NCI-H345 treated with DMSO at 0.1 percent for 48 hours (cell line): ENCODE measurements around the gene LRRC75A.
"Not testable (repeated sequence)": the region's sequence is repeated elsewhere in the genome, so short reads cannot be mapped to it uniquely, and the experiment has no call there.

Experiments
- DNase-seq: peaks from one replicate; lab custom pipeline; 2025; ENCODE audit not compliant: unreplicated experiment; lab: John Stamatoyannopoulos, UW

LRRC75A gene

GRCh38 chr17:16455997-16456741, 35.8 kb downstream of the LRRC75A start:
- DNase-seq, result no peak

GRCh38 chr17:16453493-16453851, 38.5 kb downstream of the LRRC75A start:
- DNase-seq, result no peak

- not testable (repeated sequence) for DNase-seq
Observed at GRCh38 chr17:16452268-16452667, 39.7 kb downstream of the LRRC75A start.

- no peak for DNase-seq
Observed at GRCh38 chr17:16450028-16450427, 42.0 kb downstream of the LRRC75A start.

- no peak for DNase-seq
Observed at GRCh38 chr17:16449121-16449570, 42.8 kb downstream of the LRRC75A start.

- no peak for DNase-seq
Observed at GRCh38 chr17:16448490-16448889, 43.5 kb downstream of the LRRC75A start.

- no peak for DNase-seq
Observed at GRCh38 chr17:16447676-16448075, 44.3 kb downstream of the LRRC75A start.

GRCh38 chr17:16446338-16446983, 45.5 kb downstream of the LRRC75A start:
- DNase-seq, result no peak

GRCh38 chr17:16444258-16444886, 47.6 kb downstream of the LRRC75A start:
- no peak for DNase-seq

- DNase-seq, result no peak
Observed at GRCh38 chr17:16443511-16444257, 48.3 kb downstream of the LRRC75A start.

- no peak for DNase-seq
Observed at GRCh38 chr17:16442594-16443510, 49.1 kb downstream of the LRRC75A start.

- no peak for DNase-seq
Observed at GRCh38 chr17:16442141-16442540, 49.9 kb downstream of the LRRC75A start.

GRCh38 chr17:16440901-16441629, 50.9 kb downstream of the LRRC75A start:
- no peak for DNase-seq

- not testable (repeated sequence) for DNase-seq
Observed at GRCh38 chr17:16440354-16440753, 51.6 kb downstream of the LRRC75A start.

- DNase-seq, result no peak
Observed at GRCh38 chr17:16439811-16440351, 52.1 kb downstream of the LRRC75A start.

- DNase-seq, result no peak
Observed at GRCh38 chr17:16439303-16439791, 52.6 kb downstream of the LRRC75A start.

- peak; percentile 94 for DNase-seq
Observed at GRCh38 chr17:16438557-16439302, 53.3 kb downstream of the LRRC75A start.

- DNase-seq, result no peak
Observed at GRCh38 chr17:16438173-16438556, 53.8 kb downstream of the LRRC75A start.

GRCh38 chr17:16437083-16437482, 54.9 kb downstream of the LRRC75A start:
- no peak for DNase-seq
